22Rv1 (cell line): ENCODE data around the gene CALCR.

Source experiments
- CTCF ChIP-seq: fragments of 450-650 bp; IDR thresholded peaks from 2 replicates; pipeline ENCODE4 v1.5.1; 2017; ENCODE audit warnings: mild to moderate bottlenecking
- ZFX ChIP-seq: fragments of 450-650 bp; IDR thresholded peaks from 2 replicates; pipeline ENCODE4 v1.6.1; 2017; ENCODE audit warnings: antibody characterized with exemption, borderline replicate concordance

DNA sequence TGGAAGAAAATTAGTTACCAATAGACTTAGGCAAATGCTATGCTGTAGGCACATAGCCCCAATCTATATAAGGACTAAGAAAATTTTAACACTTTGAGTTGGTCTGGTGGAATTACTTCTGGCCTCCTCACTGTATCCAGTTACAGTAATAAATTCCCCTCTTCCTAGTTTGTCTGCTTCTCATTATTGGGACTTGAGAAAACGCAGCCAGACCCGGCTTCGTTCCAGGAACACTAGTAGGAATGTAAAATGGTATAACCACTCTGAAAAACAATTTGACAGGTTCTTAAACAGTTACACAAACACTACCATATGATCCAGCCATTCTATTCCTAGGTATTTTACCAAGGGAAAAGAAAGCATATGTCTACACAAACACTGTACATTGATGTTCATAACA lies 192.2 kb downstream of the CALCR start:
- no peak for TF ChIP-seq CTCF
- no peak for TF ChIP-seq ZFX
